KMS-11 (cell line): ENCODE data around the gene ZNF750.

Experiments
- H2AFZ ChIP-seq: fragments of 200-600 bp; sonication (generic); 2 replicates; pipeline ENCODE4 v1.6.1; 2016; ENCODE audit warnings: antibody characterized with exemption, mixed run types, low read depth
- H3K27ac ChIP-seq: fragments of 200-600 bp; sonication (generic); 2 replicates; pipeline ENCODE4 v1.6.1; 2016; ENCODE audit warnings: mild to moderate bottlenecking, mixed run types
- H3K27me3 ChIP-seq: fragments of 200-600 bp; sonication (generic); 2 replicates; pipeline ENCODE4 v1.6.1; 2017; ENCODE audit warnings: mild to moderate bottlenecking, low read depth, mixed run types, moderate library complexity; ENCODE audit not compliant: insufficient read depth
- H3K36me3 ChIP-seq: fragments of 200-600 bp; sonication (generic); 2 replicates; pipeline ENCODE4 v1.6.1; 2017; ENCODE audit warnings: mild to moderate bottlenecking, mixed run types; ENCODE audit not compliant: insufficient read depth
- H3K4me1 ChIP-seq: fragments of 200-600 bp; sonication (generic); 2 replicates; pipeline ENCODE4 v1.6.1; 2016; ENCODE audit warnings: mild to moderate bottlenecking, low read depth, mixed run types; ENCODE audit not compliant: poor library complexity, severe bottlenecking
- H3K4me2 ChIP-seq: fragments of 200-600 bp; sonication (generic); 2 replicates; pipeline ENCODE4 v1.7.0; 2016; ENCODE audit warnings: mild to moderate bottlenecking, mixed run types
- H3K4me3 ChIP-seq: fragments of 200-600 bp; sonication (generic); IDR thresholded peaks from 2 replicates; pipeline ENCODE4 v1.6.1; 2017; ENCODE audit warnings: low read depth, low read length, mixed read lengths; ENCODE audit not compliant: insufficient read depth
- H3K79me2 ChIP-seq: fragments of 200-600 bp; sonication (generic); 2 replicates; pipeline ENCODE4 v1.6.1; 2016; ENCODE audit warnings: low read depth, mixed run types; ENCODE audit not compliant: insufficient read depth
- H3K9ac ChIP-seq: fragments of 200-600 bp; sonication (generic); 2 replicates; pipeline ENCODE4 v1.6.1; 2016; ENCODE audit warnings: mild to moderate bottlenecking, mixed run types
- H4K20me1 ChIP-seq: fragments of 200-600 bp; sonication (generic); 2 replicates; pipeline ENCODE4 v1.6.1; 2016; ENCODE audit warnings: mild to moderate bottlenecking, mixed run types; ENCODE audit not compliant: insufficient read depth
- TF ChIP-seq, protein P1 (sequence below): fragments of 200-600 bp; sonication (generic); conservative IDR thresholded peaks from 2 replicates; pipeline ENCODE4 v1.6.1; 2017; ENCODE audit warnings: low read depth, mild to moderate bottlenecking, antibody characterized with exemption, low read length, moderate library complexity, mixed read lengths

The ZNF750 gene

DNA sequence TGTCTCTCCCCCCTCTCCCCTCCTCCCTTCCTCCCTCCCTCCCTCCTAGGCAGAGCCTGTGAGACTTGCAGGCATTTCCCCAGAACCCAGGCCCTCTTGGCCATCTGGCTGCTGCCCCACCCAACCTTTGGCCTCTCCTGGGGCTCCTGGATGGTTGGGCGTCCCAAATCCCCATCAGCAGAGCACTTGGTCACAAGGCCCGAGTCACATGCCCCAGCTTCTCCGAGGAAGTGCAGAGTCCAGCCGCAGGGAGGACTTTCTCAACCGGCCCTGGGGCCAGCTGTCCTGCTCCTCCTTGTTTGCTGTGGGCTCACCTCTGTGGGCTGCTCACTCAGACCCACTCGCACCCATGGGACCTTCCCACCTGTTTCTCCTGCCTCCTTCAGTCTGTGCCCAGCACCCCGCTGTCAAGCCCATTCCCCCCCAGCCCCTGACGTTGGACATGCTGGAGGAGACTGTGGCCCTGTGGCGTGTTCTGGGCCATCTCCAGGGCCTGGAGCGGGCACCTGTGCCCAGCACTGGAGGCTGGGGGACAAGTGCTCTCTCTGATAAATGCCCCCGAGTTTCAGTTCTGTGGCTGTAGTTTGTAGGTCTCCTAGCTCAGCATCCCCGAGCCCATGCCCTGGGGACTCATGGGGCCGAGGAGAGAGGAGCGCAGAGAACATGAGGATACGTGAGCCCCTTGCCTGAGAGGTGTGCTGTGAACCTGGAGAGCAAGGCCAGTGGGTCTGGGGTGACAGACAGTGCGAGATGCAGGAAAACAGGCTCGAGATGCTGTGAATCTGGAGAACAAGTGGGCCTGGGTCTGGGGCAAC lies 42.3 kb upstream of the ZNF750 start:
- no peak overlapping the region for H3K27ac ChIP-seq
- peaks cover 2% of the 10 kb centered on the region for H3K4me1 ChIP-seq
- H3K79me2 ChIP-seq = 0 out of 2 replicates have a peak, but pooled peaks cover 4% of the 10 kb centered on the region
- TF ChIP-seq, protein P1, sequence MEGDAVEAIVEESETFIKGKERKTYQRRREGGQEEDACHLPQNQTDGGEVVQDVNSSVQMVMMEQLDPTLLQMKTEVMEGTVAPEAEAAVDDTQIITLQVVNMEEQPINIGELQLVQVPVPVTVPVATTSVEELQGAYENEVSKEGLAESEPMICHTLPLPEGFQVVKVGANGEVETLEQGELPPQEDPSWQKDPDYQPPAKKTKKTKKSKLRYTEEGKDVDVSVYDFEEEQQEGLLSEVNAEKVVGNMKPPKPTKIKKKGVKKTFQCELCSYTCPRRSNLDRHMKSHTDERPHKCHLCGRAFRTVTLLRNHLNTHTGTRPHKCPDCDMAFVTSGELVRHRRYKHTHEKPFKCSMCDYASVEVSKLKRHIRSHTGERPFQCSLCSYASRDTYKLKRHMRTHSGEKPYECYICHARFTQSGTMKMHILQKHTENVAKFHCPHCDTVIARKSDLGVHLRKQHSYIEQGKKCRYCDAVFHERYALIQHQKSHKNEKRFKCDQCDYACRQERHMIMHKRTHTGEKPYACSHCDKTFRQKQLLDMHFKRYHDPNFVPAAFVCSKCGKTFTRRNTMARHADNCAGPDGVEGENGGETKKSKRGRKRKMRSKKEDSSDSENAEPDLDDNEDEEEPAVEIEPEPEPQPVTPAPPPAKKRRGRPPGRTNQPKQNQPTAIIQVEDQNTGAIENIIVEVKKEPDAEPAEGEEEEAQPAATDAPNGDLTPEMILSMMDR = no peak
- no peaks in the 10 kb centered on the region for H3K36me3 ChIP-seq
- no peak overlapping the region for H3K9ac ChIP-seq
- no peak overlapping the region for H3K4me3 ChIP-seq
- no peaks in the 10 kb centered on the region for H4K20me1 ChIP-seq
- no peak overlapping the region for H3K4me2 ChIP-seq
- H3K27me3 ChIP-seq = no peaks in the 10 kb centered on the region
- H2AFZ ChIP-seq = no peak overlapping the region

DNA sequence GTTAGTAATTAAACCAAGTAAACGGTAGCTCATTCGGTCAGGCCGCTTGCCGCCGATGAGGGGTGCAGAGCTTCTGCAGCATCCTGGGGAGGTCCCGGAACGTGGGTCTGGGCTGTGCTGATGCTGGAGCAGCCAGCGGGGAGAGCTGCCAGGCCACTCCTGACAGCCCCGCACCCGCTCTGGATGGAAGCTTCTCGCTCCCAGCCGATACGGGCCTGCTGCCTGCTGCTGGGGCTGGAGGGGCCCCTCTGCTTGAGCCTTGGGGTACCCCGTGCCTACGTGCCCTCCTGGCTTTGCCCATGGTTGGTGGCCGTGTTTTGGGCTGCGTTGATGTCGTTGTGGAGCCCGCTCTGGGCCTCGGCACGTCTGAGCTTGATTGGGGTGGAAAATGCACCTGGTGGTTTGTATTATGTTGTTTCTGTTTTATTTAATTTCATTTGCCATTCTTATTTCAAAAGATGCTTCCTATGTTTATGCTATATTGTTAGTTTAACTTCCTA lies 41.6 kb upstream of the ZNF750 start:
- H3K4me2 ChIP-seq = no peak overlapping the region
- H3K27me3 ChIP-seq = no peaks in the 10 kb centered on the region
- no peak overlapping the region for H3K27ac ChIP-seq
- TF ChIP-seq, protein P1 = no peak
- H4K20me1 ChIP-seq = no peaks in the 10 kb centered on the region
- H3K9ac ChIP-seq = no peak overlapping the region
- H3K4me3 ChIP-seq = no peak overlapping the region
- no peak overlapping the region for H2AFZ ChIP-seq
- H3K79me2 ChIP-seq = 0 out of 2 replicates have a peak, but pooled peaks cover 4% of the 10 kb centered on the region
- H3K36me3 ChIP-seq = no peaks in the 10 kb centered on the region
- peaks cover 6% of the 10 kb centered on the region for H3K4me1 ChIP-seq

DNA sequence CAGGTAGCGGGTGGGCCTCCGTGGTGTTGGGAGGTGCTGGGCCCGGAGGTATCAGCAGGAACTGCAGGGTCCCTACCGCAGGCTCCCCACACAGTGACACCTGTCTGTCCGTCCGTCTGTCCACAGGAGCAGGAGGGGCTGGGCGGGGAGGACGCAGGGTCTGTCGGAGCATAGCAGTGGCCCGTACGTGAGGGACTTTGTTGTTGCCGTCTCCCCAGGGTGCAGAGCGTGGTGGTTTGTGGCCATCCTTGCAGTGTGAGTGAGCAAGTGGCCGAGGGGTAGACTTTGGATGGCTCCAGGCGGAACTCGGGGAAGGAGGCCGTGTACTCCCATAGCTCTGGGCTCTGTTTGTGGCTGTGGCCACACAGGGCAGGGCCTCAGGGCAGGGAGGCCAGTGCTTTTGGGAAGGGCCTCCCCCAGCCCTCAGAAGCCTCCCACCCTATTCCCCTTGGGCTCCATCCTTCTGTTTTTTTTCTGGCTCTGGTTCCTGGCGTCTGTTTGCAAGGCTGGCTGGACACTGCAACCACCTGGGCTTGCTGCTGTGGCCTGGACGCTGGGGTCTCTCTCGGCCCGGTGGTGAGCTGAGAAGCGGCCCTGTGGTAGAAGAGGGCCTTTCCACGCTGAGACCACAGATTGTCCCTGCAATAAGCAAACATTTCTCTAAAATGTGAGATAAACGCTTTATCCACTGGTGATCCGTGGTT lies 41.0 kb upstream of the ZNF750 start:
- H3K27ac ChIP-seq = no peak overlapping the region
- peaks cover 6% of the 10 kb centered on the region for H3K4me1 ChIP-seq
- no peak overlapping the region for H2AFZ ChIP-seq
- no peaks in the 10 kb centered on the region for H3K27me3 ChIP-seq
- no peaks in the 10 kb centered on the region for H3K36me3 ChIP-seq
- no peak overlapping the region for H3K4me3 ChIP-seq
- TF ChIP-seq, protein P1 = no peak
- H4K20me1 ChIP-seq = no peaks in the 10 kb centered on the region
- 0 out of 2 replicates have a peak, but pooled peaks cover 4% of the 10 kb centered on the region for H3K79me2 ChIP-seq
- no peak overlapping the region for H3K4me2 ChIP-seq
- H3K9ac ChIP-seq = no peak overlapping the region

DNA sequence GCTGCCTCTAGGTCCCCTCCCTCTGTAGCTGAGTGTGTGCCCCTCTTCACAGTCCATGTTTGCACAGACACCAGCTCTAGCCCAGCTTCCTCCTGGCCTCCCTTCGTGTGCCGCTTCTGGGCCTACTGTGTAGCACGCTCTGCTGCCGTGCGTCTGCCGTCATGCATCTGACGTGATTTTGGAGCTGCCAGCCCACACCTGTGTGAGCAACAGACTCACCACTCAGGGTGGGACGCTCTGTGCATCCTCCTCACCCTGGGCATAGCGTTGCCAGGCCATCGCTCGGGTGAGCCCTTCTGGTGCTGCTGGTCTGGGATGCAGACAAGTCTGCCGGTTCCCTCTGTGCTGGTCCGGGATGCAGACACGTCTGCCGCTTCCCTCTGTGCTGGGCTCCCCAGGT lies 39.4 kb upstream of the ZNF750 start:
- H3K27ac ChIP-seq = no peak overlapping the region
- no peak overlapping the region for H3K4me3 ChIP-seq
- H3K4me2 ChIP-seq = no peak overlapping the region
- 0 out of 2 replicates have a peak, but pooled peaks cover 4% of the 10 kb centered on the region for H3K79me2 ChIP-seq
- H3K36me3 ChIP-seq = no peaks in the 10 kb centered on the region
- TF ChIP-seq, protein P1 = no peak
- H3K4me1 ChIP-seq = peaks cover 6% of the 10 kb centered on the region
- H2AFZ ChIP-seq = no peak overlapping the region
- no peak overlapping the region for H3K9ac ChIP-seq
- no peaks in the 10 kb centered on the region for H4K20me1 ChIP-seq
- no peaks in the 10 kb centered on the region for H3K27me3 ChIP-seq
